ENCODE measurements around the gene CDC34. TPM values are rescaled to one million over a fixed set of nuclear protein-coding genes. Genes with fewer than 3 reads are reported as not detected.

CDC34 gene
- total RNA-seq, 4 donors from 2014 or later: 25.8 to 81.2 (median 42.4) TPM

- no peak for TF ChIP-seq CTCF (IDR thresholded peaks at IDR 0.05; ENCODE audit: low read depth)
Observed at GRCh38 chr19:510606-511100, 20.9 kb upstream of the CDC34 start.

GRCh38 chr19:511101-511851, 20.3 kb upstream of the CDC34 start:
- no peak for TF ChIP-seq CTCF (IDR thresholded peaks at IDR 0.05; ENCODE audit: low read depth)

GRCh38 chr19:512547-513365, 18.8 kb upstream of the CDC34 start:
- TF ChIP-seq CTCF (IDR thresholded peaks at IDR 0.05; ENCODE audit: low read depth): no peak

- no peak for TF ChIP-seq CTCF (IDR thresholded peaks at IDR 0.05; ENCODE audit: low read depth)
Observed at GRCh38 chr19:513368-514165, 18.0 kb upstream of the CDC34 start.

GRCh38 chr19:514166-514663, 17.3 kb upstream of the CDC34 start:
- TF ChIP-seq CTCF (IDR thresholded peaks at IDR 0.05; ENCODE audit: low read depth): no peak

- TF ChIP-seq CTCF (IDR thresholded peaks at IDR 0.05; ENCODE audit: low read depth): no peak
Observed at GRCh38 chr19:517721-518597, 13.6 kb upstream of the CDC34 start.
